ENCODE data around the gene LY9.

GRCh38 chr1:160795951-160796383 is at the start of gene LY9:
- TF ChIP-seq POLR2AphosphoS5 (IDR thresholded peaks at IDR 0.05; ENCODE audit: low read depth) (no peak), REST (IDR thresholded peaks at IDR 0.05; ENCODE audit: unreplicated experiment) (no peak), CTCF (conservative IDR thresholded peaks at IDR 0.05; ENCODE audit: low read depth in 2 of 2) (no peak), EZH2 (IDR thresholded peaks at IDR 0.05; ENCODE audit: low read depth, unreplicated experiment) (no peak), ZNF331 (CRISPR knock-in tag; IDR thresholded peaks at IDR 0.05; ENCODE audit: low read depth) (no peak), ETS1 (IDR thresholded peaks at IDR 0.05) (no peak), NANOG (IDR thresholded peaks at IDR 0.05; ENCODE audit: borderline replicate concordance) (no peak)

Measured in GM23338 (cell line).